ENCODE data around the gene OTOA. TPM values are rescaled to one million over a fixed set of nuclear protein-coding genes. Genes with fewer than 3 reads are reported as not detected.

Gene OTOA
- total and polyA plus RNA-seq, 2 of the 13 experiments (the other 11 are each of a cell fraction or from before 2014, with no cell fraction given) = 0.05 to 0.15 TPM

DNA sequence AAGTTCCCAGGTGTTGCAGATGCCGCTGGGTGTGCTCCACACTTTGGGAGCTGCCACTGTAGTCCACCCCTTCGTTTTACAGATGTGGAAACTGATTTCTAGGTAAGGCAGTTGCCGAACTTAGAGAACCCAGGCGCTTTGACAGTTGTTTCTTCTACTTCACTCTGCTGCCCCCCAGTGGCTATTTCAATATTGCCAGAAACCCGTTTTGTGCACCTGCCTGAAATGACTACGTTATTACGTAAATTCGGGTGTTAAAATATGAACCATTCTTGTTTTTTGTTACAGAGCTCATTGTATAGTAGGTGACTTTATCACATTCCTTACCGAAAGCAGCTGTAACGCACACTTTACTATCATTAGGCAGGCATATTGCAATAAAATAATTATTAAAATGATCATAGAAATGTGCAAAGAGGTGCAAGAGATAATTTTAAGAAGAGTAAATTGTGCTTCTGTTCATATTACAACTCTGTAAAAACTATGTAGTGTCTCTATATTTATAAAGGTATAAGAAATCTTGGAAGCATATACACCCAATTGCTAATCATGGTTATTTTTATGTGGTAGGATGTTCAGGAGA lies 44.9 kb downstream of the OTOA start (continued):
- TF ChIP-seq CEBPB (IDR thresholded peaks at IDR 0.05; ENCODE audit: borderline replicate concordance, low read depth, low read length) (peak; percentile 26; the same call in 1 of the 2 replicates), IRF2 (CRISPR knock-in tag; IDR thresholded peaks at IDR 0.05) (peak; percentile 34; the same call in 1 of the 2 replicates), ZNF761 (CRISPR knock-in tag; conservative IDR thresholded peaks at IDR 0.05) (no peak), ELF3 (CRISPR knock-in tag; IDR thresholded peaks at IDR 0.05) (0 out of 2 replicates have a peak, but pooled peaks have one; percentile 21), TGIF2 (CRISPR knock-in tag; IDR thresholded peaks at IDR 0.05) (0 out of 2 replicates have a peak, but pooled peaks have one; percentile 46)
- TF ChIP-seq, protein P1, sequence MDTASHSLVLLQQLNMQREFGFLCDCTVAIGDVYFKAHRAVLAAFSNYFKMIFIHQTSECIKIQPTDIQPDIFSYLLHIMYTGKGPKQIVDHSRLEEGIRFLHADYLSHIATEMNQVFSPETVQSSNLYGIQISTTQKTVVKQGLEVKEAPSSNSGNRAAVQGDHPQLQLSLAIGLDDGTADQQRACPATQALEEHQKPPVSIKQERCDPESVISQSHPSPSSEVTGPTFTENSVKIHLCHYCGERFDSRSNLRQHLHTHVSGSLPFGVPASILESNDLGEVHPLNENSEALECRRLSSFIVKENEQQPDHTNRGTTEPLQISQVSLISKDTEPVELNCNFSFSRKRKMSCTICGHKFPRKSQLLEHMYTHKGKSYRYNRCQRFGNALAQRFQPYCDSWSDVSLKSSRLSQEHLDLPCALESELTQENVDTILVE (CRISPR knock-in tag; IDR thresholded peaks at IDR 0.05) = peak; percentile 61; the same call in 1 of the 2 replicates

GRCh38 chr16:21710938-21711337 lies 47.2 kb downstream of the OTOA start:
- H3K4me2 ChIP-seq (ENCODE audit: low read depth, low read length) = no peak overlapping the region
- TF ChIP-seq ZBTB21 (CRISPR knock-in tag; IDR thresholded peaks at IDR 0.05) = no peak
- no peak for TF ChIP-seq CEBPG (CRISPR knock-in tag; IDR thresholded peaks at IDR 0.05)
- no peak for TF ChIP-seq ETV6 (CRISPR knock-in tag; conservative IDR thresholded peaks at IDR 0.05)
- 0 out of 2 replicates have a peak, but pooled peaks have one; percentile 27 for TF ChIP-seq SMC3 (IDR thresholded peaks at IDR 0.05; ENCODE audit: low read length)
- peak; percentile 30 for TF ChIP-seq CTCF (CRISPR knock-in tag; IDR thresholded peaks at IDR 0.05)
- in situ Hi-C loops (cut with HindIII; ENCODE audit: extremely low pct_ligation_motif_present, low pct_unique_long_range_greater_than_20kb) = no loop called here
- H3K27me3 ChIP-seq (ENCODE audit: control insufficient read depth in 1 of 2, insufficient read depth in 2 of 2, low read length in 2 of 2) = peaks cover 5 to 48% of the 10 kb centered on the region in 2 experiments; a peak in 4 of 5 replicates
- H3K4me1 ChIP-seq (ENCODE audit: insufficient read depth, low read length) = no peaks in the 10 kb centered on the region
- H3K36me3 ChIP-seq (replicated peaks in 1 of 2; ENCODE audit: control insufficient read depth in 1 of 2, insufficient read depth in 2 of 2, low read length in 2 of 2) = no peaks in the 10 kb centered on the region
- H3K4me3 ChIP-seq (replicated peaks in 1 of 3; ENCODE audit: insufficient read depth in 1 of 3, low read depth in 2 of 3, low read length in 3 of 3) = no peak overlapping the region
- no TSS peak for BruUV-seq (replicated peaks)
- intact Hi-C loops (cut with micrococcal nuclease; ENCODE audit: unreplicated experiment) = no loop called here
- H3K27ac ChIP-seq (ENCODE audit: extremely low read length, insufficient read depth, low read length) = no peak overlapping the region
- ATAC-seq = peak; percentile 19; the same call in 1 of the 3 replicates
- 0% methylated on average over 4 of the region's 4 CpGs for WGBS (ENCODE audit: low lambda C conversion rate)
- POLR2A ChIA-PET = no interaction called here
- FAIRE-seq = no peak
- no peak overlapping the region for H2AFZ ChIP-seq (ENCODE audit: low read length)
- H3K79me2 ChIP-seq (ENCODE audit: insufficient read depth, low read length) = no peaks in the 10 kb centered on the region
- H4K20me1 ChIP-seq (ENCODE audit: insufficient read depth, low read length) = no peaks in the 10 kb centered on the region
- no peaks in the 10 kb centered on the region for H3K9me3 ChIP-seq (ENCODE audit: low read length)
- no peak for DNase-seq (ENCODE audit: low spot score)
- H3K9ac ChIP-seq (ENCODE audit: insufficient read depth, low read depth, low read length) = no peak overlapping the region
- CTCF ChIA-PET (ENCODE audit: low intra/inter-chr PET ratio, low total read pairs) = no interaction called here
